Measurements from ENCODE around the gene SDK1. TPM values are rescaled to one million over a fixed set of nuclear protein-coding genes. Genes with fewer than 3 reads are reported as not detected.
A peak's percentile ranks its signal among the peaks of the same experiment; 100 is the strongest.

SDK1 gene
- total and polyA plus RNA-seq, 2 of the 8 experiments (the other 6 are each of a cell fraction or from before 2014, with no cell fraction given), result 3.3 to 7.2 TPM

DNA sequence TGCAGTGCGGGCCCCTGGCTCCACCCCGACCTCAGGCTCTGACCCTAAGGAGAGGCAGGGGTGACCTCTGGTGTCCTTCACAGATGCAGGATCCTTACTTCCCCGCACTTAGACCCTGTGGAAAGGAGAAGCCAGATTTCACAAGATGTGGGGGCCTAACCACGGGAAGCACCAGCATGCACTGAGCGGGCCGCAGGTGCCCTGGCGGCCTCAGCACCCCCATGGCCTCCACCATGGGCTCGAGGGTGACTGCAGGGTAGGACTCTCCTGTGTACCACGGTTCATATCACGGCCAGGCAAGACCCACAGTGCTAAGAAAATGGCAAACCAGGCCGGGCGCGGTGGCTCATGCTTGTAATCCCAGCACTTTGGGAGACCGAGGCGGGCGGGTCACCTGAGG is 971.1 kb downstream of the SDK1 start:
- Histone ChIP-seq H3K9ac (replicated peaks in 1 of 4; ENCODE audit: extremely low read depth in 1 of 4, low read depth in 3 of 4, low read length in 3 of 4) (no peak overlapping the region), H2AK5ac (ENCODE audit: low read depth, low read length) (no peak overlapping the region), H3K27ac (ENCODE audit: low read depth, low read length) (no peak overlapping the region), H3K27me3 (replicated peaks in 1 of 4; ENCODE audit: control insufficient read depth in 3 of 4, extremely low read depth in 1 of 4, insufficient read depth in 3 of 4, low read length in 3 of 4) (no peaks in the 10 kb centered on the region), H3K79me2 (ENCODE audit: control insufficient read depth in 1 of 2, insufficient read depth in 2 of 2, low read length in 2 of 2) (no peaks in the 10 kb centered on the region), H3K36me3 (ENCODE audit: control insufficient read depth in 2 of 4, insufficient read depth in 4 of 4, low read length in 3 of 4) (no peaks in the 10 kb centered on the region), H3K4me1 (replicated peaks in 1 of 4; ENCODE audit: control insufficient read depth in 3 of 4, insufficient read depth in 4 of 4, low read length in 3 of 4) (no peaks in the 10 kb centered on the region; a peak in 5 of 7 replicates), H3K56ac (replicated peaks; ENCODE audit: insufficient read length, low read depth, low read length) (no peak overlapping the region), H2BK120ac (replicated peaks; ENCODE audit: low read depth, low read length) (no peak overlapping the region), H3K23ac (ENCODE audit: insufficient read length) (no peak overlapping the region), H4K5ac (ENCODE audit: insufficient read length, low read depth, low read length) (no peak overlapping the region), H3K79me1 (ENCODE audit: low read depth, low read length) (no peaks in the 10 kb centered on the region), H3K18ac (ENCODE audit: extremely low read depth, low read length) (no peak overlapping the region), H2BK5ac (ENCODE audit: low read depth, low read length) (no peak overlapping the region), H3K9me3 (ENCODE audit: insufficient read depth in 2 of 2, low read depth in 1 of 2, low read length in 1 of 2) (peaks cover 12 to 15% of the 10 kb centered on the region in 2 experiments; a peak in 3 of 4 replicates), H2AFZ (ENCODE audit: low read length) (no peak overlapping the region), H2BK12ac (ENCODE audit: low read depth, low read length) (no peak overlapping the region), H2BK20ac (ENCODE audit: low read length) (no peak overlapping the region), H3K23me2 (ENCODE audit: low read depth, low read length) (no peaks in the 10 kb centered on the region), H3K4ac (replicated peaks; ENCODE audit: insufficient read length, low read depth, low read length) (no peak overlapping the region), H4K91ac (replicated peaks; ENCODE audit: insufficient read length, low read length) (no peak overlapping the region), H4K20me1 (replicated peaks in 1 of 2; ENCODE audit: control insufficient read depth in 1 of 2, insufficient read depth in 2 of 2, low read length in 2 of 2) (no peaks in the 10 kb centered on the region), H4K8ac (ENCODE audit: extremely low read depth, insufficient read depth, low read length) (no peak overlapping the region), H3K4me3 (ENCODE audit: extremely low read depth in 1 of 4, insufficient read depth in 2 of 4, low read depth in 3 of 4, low read length in 4 of 4) (no peak overlapping the region), H2BK15ac (ENCODE audit: low read length) (no peak overlapping the region), H3K4me2 (ENCODE audit: insufficient read depth in 1 of 2, low read depth in 2 of 2, low read length in 2 of 2) (no peak overlapping the region), H3K14ac (ENCODE audit: insufficient read length) (no peak overlapping the region)
- 93% methylated on average over 13 of the region's 16 CpGs; no CpG with 5 or more reads in 1 of the 2 experiments for WGBS, 2 experiments (ENCODE audit: extremely low coverage in 1 of 2, insufficient coverage in 1 of 2, insufficient read length in 1 of 2, insufficient replicate concordance in 2 of 2, low coverage in 1 of 2, low lambda C conversion rate in 2 of 2, missing lambda C conversion rate in 1 of 2)
- ChIA-PET POLR2A (ENCODE audit: partially characterized antibody) (no interaction called here), CTCF (ENCODE audit: partially characterized antibody) (no interaction called here)
- FAIRE-seq (no peak), DNase-seq (ENCODE audit: low read depth in 1 of 2, low spot score in 2 of 2) (no peak)
- no peak for TF ChIP-seq GABPA (IDR thresholded peaks at IDR 0.05; ENCODE audit: borderline replicate concordance, insufficient read depth, low read length)
- TF ChIP-seq SP4 (IDR thresholded peaks at IDR 0.05; ENCODE audit: low read length), result no peak
- peak in 1 of 2 experiments; percentile 34; a peak in 2 of 4 replicates for TF ChIP-seq RAD21 (IDR thresholded peaks at IDR 0.05 in 1 of 2, conservative IDR thresholded peaks at IDR 0.05 in 1 of 2; ENCODE audit: low read depth in 2 of 2, low read length in 2 of 2)
- no peak for TF ChIP-seq ASH2L (IDR thresholded peaks at IDR 0.05; ENCODE audit: low read length)
